CD4-positive, alpha-beta T cell treated with Interleukin-4 for 4 hours (primary cell): ENCODE results near the gene RUSF1.

ENCODE experiments used
- DNase-seq: peaks from one replicate; pipeline ENCODE4 v3.0.0-alpha.2; 2020

Gene RUSF1

DNA sequence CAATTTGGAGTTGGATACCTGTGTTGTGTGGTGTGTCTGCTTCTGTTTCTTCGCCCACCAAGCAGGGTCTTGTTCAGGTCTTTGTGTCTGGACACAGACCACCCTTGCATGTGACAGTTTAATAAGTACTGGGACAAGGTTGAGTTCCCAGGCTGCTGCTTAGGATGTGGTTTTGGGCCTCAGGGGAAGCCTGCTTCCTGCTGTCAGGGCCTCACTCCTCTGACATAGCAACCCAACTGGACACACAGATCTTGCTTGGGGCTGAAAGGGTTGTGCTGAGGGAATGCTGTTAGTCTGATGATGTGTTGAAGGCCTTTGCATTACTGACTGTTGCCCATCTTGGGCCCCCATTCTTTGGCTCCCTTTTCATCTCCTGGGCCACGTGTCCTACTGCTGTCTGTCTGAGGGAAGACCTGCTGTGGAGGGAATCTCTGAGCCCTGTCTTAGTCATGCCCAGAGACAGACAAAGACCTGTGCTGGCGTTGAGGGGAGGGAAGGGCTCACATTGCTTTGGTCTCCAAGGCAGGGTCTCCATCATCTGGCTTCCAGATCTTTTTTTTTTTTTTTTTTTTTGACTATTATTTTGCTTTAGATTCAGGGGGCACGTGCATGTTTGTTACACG lies 40.9 kb downstream of the RUSF1 start:
- no peak for DNase-seq

GRCh38 chr16:31466381-31466841 lies 41.8 kb downstream of the RUSF1 start:
- no peak for DNase-seq

DNA sequence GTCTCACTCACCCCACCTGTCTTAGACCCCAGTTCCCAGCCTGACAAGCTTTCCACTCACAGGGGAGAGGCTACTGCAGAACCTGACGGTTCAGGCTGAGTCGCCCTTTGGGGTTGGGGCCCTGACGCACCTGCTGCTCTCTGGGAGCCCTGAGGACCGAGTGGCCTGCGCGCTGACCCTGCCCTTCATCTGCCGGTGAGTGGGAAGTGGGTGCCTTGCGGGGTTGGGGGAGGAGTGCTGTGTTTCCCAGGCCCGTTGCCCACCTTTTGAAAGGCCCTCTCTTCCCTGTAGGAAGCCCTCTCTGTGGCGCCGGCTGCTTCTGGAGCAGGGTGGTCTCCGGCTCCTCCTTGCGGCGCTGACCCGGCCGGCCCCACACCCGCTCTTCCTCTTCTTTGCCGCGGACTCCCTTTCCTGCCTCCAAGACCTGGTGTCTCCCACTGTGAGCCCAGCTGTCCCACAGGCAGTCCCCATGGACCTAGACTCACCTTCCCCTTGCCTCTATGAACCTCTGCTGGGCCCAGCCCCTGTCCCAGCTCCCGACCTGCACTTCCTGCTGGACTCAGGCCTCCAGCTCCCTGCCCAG lies 42.3 kb downstream of the RUSF1 start:
- DNase-seq: no peak

DNA sequence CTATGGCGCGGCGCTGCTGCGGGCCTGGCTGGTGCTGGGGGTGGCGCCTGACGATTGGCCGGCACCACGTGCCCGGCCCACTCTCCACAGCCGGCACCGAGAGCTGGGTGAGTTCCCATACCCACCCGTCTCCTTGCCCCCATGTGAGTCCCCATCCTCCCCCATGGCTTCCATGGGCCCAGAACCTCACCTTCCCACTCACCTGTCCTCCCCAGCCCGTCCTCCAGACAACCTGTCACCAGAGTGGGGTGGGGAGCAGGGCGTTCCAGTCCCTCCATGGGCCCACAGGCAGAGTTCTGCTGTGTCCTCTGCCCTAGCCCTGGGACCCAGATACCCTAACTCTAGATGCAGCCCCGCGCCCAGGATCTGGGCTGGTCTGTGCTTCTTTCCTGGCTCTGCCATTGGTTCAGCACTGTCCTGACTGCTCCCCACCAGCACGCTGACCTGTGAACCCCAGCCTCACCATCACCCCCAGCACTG lies 43.4 kb downstream of the RUSF1 start:
- no peak for DNase-seq

- DNase-seq: no peak
Measured at GRCh38 chr16:31464348-31464769, 43.8 kb downstream of the RUSF1 start.

GRCh38 chr16:31461921-31462804 lies 46.0 kb downstream of the RUSF1 start:
- no peak for DNase-seq

GRCh38 chr16:31461201-31461920 lies 46.8 kb downstream of the RUSF1 start:
- DNase-seq: no peak

DNA sequence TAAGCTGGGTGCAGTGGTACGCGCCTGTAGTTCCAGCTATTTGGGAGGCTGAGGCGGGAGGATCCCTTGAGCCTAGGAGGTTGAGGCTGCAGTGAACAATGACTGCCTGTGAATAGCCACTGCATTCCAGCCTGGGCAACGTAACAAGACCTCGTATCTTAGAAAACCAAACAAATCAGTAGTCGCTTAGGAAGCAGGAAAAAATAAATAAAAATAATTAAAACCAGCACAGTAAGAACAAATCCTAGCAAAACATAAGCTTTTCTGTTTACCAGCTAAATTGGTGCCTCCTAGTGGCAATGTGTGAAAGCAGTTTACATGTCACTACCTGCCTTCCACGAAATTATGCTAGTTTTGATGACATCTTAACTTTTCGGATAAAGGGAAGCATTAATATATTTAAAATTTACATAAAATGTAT lies 47.6 kb downstream of the RUSF1 start:
- DNase-seq: peak; percentile 60

GRCh38 chr16:31459687-31460581 lies 48.3 kb downstream of the RUSF1 start:
- peak; percentile 98 for DNase-seq

DNA sequence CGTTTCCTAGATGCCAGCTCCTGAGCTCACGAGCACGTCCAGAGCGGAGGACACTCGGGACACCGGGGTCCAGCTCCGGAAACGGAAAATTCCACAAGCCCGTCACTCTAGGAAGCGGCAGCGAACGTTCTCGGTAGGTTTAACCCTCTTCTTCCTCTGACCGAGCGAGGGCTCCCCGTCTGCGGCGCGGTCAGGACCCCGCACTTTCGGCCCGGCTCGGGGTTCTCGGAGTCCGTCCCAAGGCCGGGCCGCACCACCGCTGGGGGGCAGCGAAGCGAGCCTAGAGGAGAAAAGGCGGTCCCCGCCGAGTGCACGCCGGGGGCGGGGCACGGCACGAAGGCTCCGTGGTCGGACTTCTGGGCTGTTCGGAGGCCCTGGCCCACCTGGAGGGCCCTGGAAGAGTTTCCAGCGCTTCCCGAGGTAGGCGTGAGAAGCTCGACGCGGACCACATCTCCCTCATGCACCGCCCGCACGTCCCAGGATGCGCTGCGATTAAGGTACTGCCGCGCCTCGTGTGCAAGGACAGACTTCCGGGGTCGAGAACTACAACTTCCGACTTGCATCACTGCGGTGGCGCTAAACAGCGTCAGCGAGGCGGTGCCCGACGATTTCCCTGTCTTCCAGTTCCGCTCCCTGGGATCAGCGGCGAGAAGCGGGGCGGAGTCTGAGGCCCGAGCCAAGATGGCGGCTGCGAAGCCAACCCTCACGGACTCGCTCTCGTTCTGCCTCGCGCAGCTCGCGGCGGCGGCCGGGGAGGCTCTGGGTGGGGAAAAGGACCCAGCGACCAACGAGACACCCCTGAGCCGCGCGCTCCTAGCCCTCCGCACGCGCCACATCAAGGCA lies 49.1 kb downstream of the RUSF1 start, which contains the start of gene ARMC5:
TSS of gene ARMC5 (plus strand) at position 658 of the 843 bp plus-strand sequence. CDS start at position 682, 24 bp downstream.
- DNase-seq: peak; percentile 98

GRCh38 chr16:31458073-31458843 lies 49.9 kb downstream of the RUSF1 start:
- peak; percentile 36 for DNase-seq

DNA sequence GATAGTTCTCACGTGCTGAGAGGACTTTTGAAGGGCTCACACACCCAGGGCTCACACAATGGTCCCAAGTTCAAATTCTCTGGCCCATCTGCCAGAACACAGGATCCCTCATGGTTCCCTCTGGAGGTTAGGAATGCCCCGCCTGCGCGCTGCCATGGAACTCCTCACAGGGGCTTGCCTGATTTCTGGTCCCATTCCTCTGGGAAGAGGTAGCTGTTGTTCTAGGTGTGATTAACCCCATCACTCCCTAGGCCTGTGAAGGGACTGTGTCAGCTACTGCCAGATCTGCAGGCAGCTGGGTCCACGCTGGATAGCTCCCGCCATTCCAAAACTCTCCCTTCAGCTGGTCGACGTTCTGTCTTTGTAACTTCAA lies 51.2 kb downstream of the RUSF1 start:
- DNase-seq: no peak

GRCh38 chr16:31455601-31456314 lies 52.4 kb downstream of the RUSF1 start:
- peak; percentile 24 for DNase-seq

GRCh38 chr16:31453255-31454204 lies 54.7 kb downstream of the RUSF1 start:
- DNase-seq: no peak

DNA sequence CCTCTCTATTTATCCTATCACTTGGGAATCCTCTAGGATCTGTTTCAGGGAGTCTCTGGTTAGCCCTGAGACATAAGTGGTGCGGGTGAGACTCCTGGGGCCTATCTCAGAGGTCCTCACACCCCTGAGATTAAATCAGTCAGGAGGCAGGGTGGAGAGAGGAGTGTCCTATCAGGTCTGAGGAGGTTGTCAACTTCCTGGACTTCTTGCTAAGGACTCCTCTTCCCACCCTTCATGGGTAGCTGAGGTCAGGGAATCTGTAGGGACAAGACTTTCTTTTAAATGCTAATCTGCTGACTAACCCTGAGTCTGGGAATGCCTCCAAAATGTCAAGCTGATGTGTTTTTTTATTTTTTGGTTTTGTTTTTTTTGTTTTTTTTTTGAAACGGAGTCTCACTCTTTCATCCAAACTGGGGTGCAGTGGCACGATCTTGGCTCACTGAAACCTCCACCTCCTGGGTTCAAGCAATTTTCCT lies 55.5 kb downstream of the RUSF1 start:
- no peak for DNase-seq

DNA sequence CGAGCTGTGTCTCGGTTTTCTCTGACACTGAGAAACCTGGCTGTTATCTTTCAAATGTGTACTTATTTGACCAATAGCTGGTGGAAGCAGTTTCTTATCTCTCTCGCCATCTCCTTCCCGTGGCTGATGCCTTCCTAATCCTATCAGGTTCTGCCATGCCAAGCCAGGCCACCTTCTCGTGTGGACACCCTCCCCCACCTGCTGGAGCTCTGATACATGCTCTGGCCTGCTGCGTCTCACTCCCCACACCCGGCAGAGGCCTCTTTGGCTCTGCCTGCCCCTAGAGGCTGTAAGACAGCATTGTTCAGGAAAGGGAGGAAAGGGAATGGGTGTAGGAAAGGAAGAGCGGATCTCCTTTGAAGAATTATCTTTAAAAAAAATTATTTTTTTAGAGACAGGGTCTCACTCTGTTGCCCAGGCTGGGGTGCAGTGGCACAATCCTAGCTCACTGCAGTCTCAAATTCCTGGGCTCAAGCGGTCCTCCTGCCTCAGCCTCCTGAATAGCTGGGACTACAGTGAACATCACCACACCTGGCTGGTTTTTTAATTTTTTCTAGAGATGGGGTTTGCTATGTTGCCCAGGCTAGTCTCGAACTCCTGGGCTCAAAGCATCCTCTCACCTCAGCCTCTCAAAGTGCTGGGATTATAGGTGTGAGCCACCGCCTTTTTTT lies 56.4 kb downstream of the RUSF1 start:
- DNase-seq: no peak

DNA sequence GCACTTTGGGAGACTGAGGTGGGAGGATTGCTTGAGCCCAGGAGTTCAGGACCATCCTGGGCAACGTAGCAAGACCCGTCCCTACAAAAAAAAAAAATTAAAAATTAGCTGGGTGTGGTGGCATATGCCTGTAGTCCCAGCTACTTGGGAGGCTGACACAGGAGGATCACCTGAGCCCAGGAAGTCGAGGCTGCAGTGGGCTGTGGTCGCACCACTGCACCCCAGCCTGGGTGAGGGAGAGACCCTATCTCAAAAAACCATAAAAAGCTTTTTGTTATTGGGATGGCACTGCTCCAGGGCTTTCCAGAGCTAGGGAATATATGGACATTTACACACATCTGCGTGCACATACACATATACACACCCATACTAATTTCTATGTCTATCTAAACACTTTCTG lies 57.0 kb downstream of the RUSF1 start:
- no peak for DNase-seq
